CD4-positive, alpha-beta memory T cell (primary cell): ENCODE results near the gene EBLN2. TPM values are rescaled to one million over a fixed set of nuclear protein-coding genes. Genes with fewer than 3 reads are reported as not detected.

Experiments used
- polyA plus RNA-seq, 2 donors: library from polyadenylated mRNA; unstranded; fragments of 300-500 nt; fragmentation: Illumina TruSeq; gene quantifications; one replicate each; pipeline ENCODE4 v1.2.3, GENCODE V29; 2021
- total RNA-seq, 2 experiments: library from RNA; stranded (reverse); gene quantifications; one replicate each; pipeline ENCODE4 v1.2.3, GENCODE V29; 2021

The EBLN2 gene
- total and polyA plus RNA-seq, 4 experiments from 2014 or later, result 1.5 to 12.6 (median 6.2) TPM

Other genes starting within 250 kb of the EBLN2 start
- gene SHQ1, start 213.2 kb upstream of the EBLN2 start, total RNA-seq, result 10 to 100 TPM; 28.7 to 31.2 TPM
- gene SHQ1, start 213.2 kb upstream of the EBLN2 start, polyA plus RNA-seq, result 10 to 100 TPM in 1 of 2 donors, 1 to 10 TPM in 1; 6.6 to 23.4 TPM
- gene GXYLT2, start 173.6 kb upstream of the EBLN2 start, total RNA-seq, result not detected
- not detected for gene GXYLT2, start 173.6 kb upstream of the EBLN2 start, polyA plus RNA-seq
- 10 to 100 TPM; 71.8 to 77.0 TPM for gene PPP4R2, start 64.8 kb upstream of the EBLN2 start, total RNA-seq
- gene PPP4R2, start 64.8 kb upstream of the EBLN2 start, polyA plus RNA-seq, result 10 to 100 TPM; 30.7 to 37.2 TPM